ENCODE data around the gene SLC39A9.

SLC39A9 gene

GRCh38 chr14:69398053-69398817 lies at the start of gene SLC39A9, which contains the start of gene ERH:
Gene SLC39A9 (plus strand): TSS chr14:69398692. CDS start chr14:69399370, 678 bp downstream.
Gene ERH (minus strand): TSS chr14:69398299. CDS start chr14:69398233, 66 bp downstream.
- TF ChIP-seq, protein P1, sequence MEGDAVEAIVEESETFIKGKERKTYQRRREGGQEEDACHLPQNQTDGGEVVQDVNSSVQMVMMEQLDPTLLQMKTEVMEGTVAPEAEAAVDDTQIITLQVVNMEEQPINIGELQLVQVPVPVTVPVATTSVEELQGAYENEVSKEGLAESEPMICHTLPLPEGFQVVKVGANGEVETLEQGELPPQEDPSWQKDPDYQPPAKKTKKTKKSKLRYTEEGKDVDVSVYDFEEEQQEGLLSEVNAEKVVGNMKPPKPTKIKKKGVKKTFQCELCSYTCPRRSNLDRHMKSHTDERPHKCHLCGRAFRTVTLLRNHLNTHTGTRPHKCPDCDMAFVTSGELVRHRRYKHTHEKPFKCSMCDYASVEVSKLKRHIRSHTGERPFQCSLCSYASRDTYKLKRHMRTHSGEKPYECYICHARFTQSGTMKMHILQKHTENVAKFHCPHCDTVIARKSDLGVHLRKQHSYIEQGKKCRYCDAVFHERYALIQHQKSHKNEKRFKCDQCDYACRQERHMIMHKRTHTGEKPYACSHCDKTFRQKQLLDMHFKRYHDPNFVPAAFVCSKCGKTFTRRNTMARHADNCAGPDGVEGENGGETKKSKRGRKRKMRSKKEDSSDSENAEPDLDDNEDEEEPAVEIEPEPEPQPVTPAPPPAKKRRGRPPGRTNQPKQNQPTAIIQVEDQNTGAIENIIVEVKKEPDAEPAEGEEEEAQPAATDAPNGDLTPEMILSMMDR (IDR thresholded peaks at IDR 0.05; ENCODE audit: insufficient read depth, low read depth, low read length, missing control alignments): peak; percentile 5
- peak within 1 kb of the TSS; percentile 98 for H3K4me3 ChIP-seq (ENCODE audit: low read length)
- peak; percentile 97 for DNase-seq (ENCODE audit: low read depth)

GRCh38 chr14:69349091-69349777 lies 49.3 kb upstream of the SLC39A9 start:
- DNase-seq (ENCODE audit: low read depth): no peak
- no peak overlapping the region for H3K4me3 ChIP-seq (ENCODE audit: low read length)
- TF ChIP-seq, protein P1 (IDR thresholded peaks at IDR 0.05; ENCODE audit: insufficient read depth, low read depth, low read length, missing control alignments): no peak

- DNase-seq (ENCODE audit: low read depth): no peak
- H3K4me3 ChIP-seq (ENCODE audit: low read length): no peak overlapping the region
Observed at GRCh38 chr14:69350892-69351291, 47.6 kb upstream of the SLC39A9 start.

DNA sequence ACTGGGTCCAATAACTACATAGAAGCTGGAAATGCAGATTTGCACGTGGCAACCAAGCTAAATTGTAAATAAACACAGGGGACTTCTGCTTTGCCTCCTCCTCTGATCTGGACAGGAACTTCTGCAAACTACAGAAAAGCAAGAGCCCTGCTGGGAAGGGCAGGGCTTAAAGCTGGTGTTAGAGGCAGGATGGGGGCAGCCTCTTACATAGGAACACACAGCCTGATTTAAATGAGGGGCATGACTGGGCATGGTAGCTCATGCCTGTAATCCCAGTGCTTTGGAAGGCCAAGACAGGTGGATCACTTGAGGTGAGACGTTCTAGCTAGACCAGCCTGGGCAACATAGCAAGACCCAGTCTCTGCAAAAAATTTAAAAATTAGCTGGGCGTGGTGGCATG lies 47.1 kb upstream of the SLC39A9 start:
- TF ChIP-seq, protein P1 (IDR thresholded peaks at IDR 0.05; ENCODE audit: insufficient read depth, low read depth, low read length, missing control alignments): no peak
- H3K4me3 ChIP-seq (ENCODE audit: low read length): no peak overlapping the region
- DNase-seq (ENCODE audit: low read depth): peak; percentile 12

More at GRCh38 chr14:69350892-69351291, 47.6 kb upstream of the SLC39A9 start:
- TF ChIP-seq, protein P1 (IDR thresholded peaks at IDR 0.05; ENCODE audit: insufficient read depth, low read depth, low read length, missing control alignments): no peak

GRCh38 chr14:69351911-69352310 lies 46.6 kb upstream of the SLC39A9 start:
- H3K4me3 ChIP-seq (ENCODE audit: low read length): no peak overlapping the region
- DNase-seq (ENCODE audit: low read depth): no peak
- TF ChIP-seq, protein P1 (IDR thresholded peaks at IDR 0.05; ENCODE audit: insufficient read depth, low read depth, low read length, missing control alignments): no peak

DNA sequence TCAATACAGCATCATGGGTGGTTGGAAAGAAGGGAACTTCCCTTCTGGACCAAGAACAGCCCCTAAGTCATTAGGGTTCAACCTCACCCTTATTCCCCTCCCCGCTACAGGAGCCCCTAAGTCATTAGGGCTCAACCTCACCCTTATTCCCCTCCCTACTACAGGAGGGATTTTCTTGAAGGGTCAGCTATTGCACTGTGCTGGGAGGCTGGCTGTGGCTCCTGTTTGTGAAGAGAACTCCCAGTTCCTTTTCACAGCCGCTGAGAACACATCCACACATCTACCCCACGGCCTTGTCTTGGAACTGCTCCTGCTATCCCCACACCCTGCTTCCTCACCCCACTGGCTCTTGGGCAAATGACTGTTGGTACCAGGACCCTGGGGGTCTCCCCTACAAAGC lies 45.3 kb upstream of the SLC39A9 start:
- H3K4me3 ChIP-seq (ENCODE audit: low read length): no peak overlapping the region
- DNase-seq (ENCODE audit: low read depth): no peak
- TF ChIP-seq, protein P1 (IDR thresholded peaks at IDR 0.05; ENCODE audit: insufficient read depth, low read depth, low read length, missing control alignments): no peak
